H1 (cell line): ENCODE measurements around the gene SRRM2.

Experiments
- ATF2 ChIP-seq: IDR thresholded peaks from 2 replicates; pipeline ENCODE4 v1.6.1; 2012; ENCODE audit warnings: low read length, inconsistent platforms
- CBX5 ChIP-seq: fragments of 300-800, 300-1000 bp; sonication (generic); IDR thresholded peaks from 2 replicates; pipeline ENCODE4 v1.7.1; 2016; ENCODE audit warnings: antibody characterized with exemption, low read length, low read depth
- CHD2 ChIP-seq: IDR thresholded peaks from 2 replicates; pipeline ENCODE4 v1.6.1; 2012; ENCODE audit warnings: low read length, improper control_type of control experiment
- CHD7 ChIP-seq: fragments of 300-600 bp; sonication (generic); IDR thresholded peaks from 2 replicates; pipeline ENCODE4 v1.7.1; 2012; ENCODE audit warnings: low read length, moderate library complexity, mild to moderate bottlenecking, inconsistent platforms; ENCODE audit not compliant: insufficient replicate concordance
- CTCF ChIP-seq, 3 experiments: IDR thresholded peaks; 1 replicate in 2 of 3; 2 replicates in 1 of 3; pipeline versions ENCODE4 v1.5.1 to v1.6.1; 2011; ENCODE audit warnings: low read length in 3 of 3, mild to moderate bottlenecking in 3 of 3, inconsistent platforms in 2 of 3, low read depth in 1 of 3, moderate library complexity in 1 of 3; ENCODE audit not compliant: insufficient read depth in 1 of 3; ENCODE audit errors: control extremely low read depth in 1 of 3
- EZH2 ChIP-seq: fragments of 200-600 bp; sonication (generic); IDR thresholded peaks from 2 replicates; pipeline ENCODE4 v1.7.1; 2012; ENCODE audit warnings: low read depth, mild to moderate bottlenecking, moderate library complexity, low read length, inconsistent platforms; ENCODE audit not compliant: severe bottlenecking
- GABPA ChIP-seq: IDR thresholded peaks from 2 replicates; pipeline ENCODE4 v1.6.1; 2011; ENCODE audit warnings: mild to moderate bottlenecking, low read length, moderate library complexity, borderline replicate concordance; ENCODE audit not compliant: insufficient read depth
- MAFK ChIP-seq: IDR thresholded peaks from 2 replicates; pipeline ENCODE4 v1.6.1; 2012; ENCODE audit warnings: low read depth, mild to moderate bottlenecking, improper control_type of control experiment, low read length
- MAX ChIP-seq: IDR thresholded peaks from 2 replicates; pipeline ENCODE4 v1.6.1; 2012; ENCODE audit warnings: inconsistent platforms
- POLR2A ChIP-seq, 2 experiments: IDR thresholded peaks; 1 replicate in 1 of 2; 2 replicates in 1 of 2; pipeline ENCODE4 v1.6.1; 2011; ENCODE audit warnings: low read depth in 2 of 2, low read length in 2 of 2, mild to moderate bottlenecking in 2 of 2; ENCODE audit errors: control extremely low read depth in 1 of 2
- POLR2AphosphoS5 ChIP-seq: IDR thresholded peaks from 2 replicates; pipeline ENCODE4 v1.6.1; 2011; ENCODE audit warnings: low read depth, low read length
- SIRT6 ChIP-seq: IDR thresholded peaks from one replicate; pipeline ENCODE4 v1.7.1; 2012; ENCODE audit warnings: low read length, inconsistent platforms
- TAF1 ChIP-seq: IDR thresholded peaks from 2 replicates; pipeline ENCODE4 v1.6.1; 2011; ENCODE audit warnings: mild to moderate bottlenecking, low read depth, low read length

- no peak for TF ChIP-seq MAX
- TF ChIP-seq CTCF (IDR thresholded peaks at IDR 0.05; ENCODE audit: control extremely low read depth in 1 of 3, insufficient read depth in 1 of 3, low read depth in 1 of 3, low read length in 3 of 3), result no peak
- no peak for TF ChIP-seq EZH2
- no peak for TF ChIP-seq ATF2
- no peak for TF ChIP-seq GABPA
- no peak for TF ChIP-seq POLR2A (IDR thresholded peaks at IDR 0.05; ENCODE audit: control extremely low read depth in 1 of 2, low read depth in 2 of 2, low read length in 2 of 2)
- no peak for TF ChIP-seq TAF1
- no peak for TF ChIP-seq CHD7
- TF ChIP-seq POLR2AphosphoS5, result no peak
- no peak for TF ChIP-seq CBX5
- no peak for TF ChIP-seq SIRT6
- TF ChIP-seq CHD2, result no peak
- no peak for TF ChIP-seq MAFK
Measured at GRCh38 chr16:2712063-2712441, 40.4 kb upstream of the SRRM2 start.
